SK-N-SH treated with all-trans-retinoic acid at 6 μM for 48 hours (cell line): Measurements from ENCODE around the gene PUM1.

Experiments
- ATAC-seq: fragments of 200-7000 bp; cut with Tn5 transposase; 3 replicates; pipeline ENCODE4 v1.9.1; 2020; ENCODE audit warnings: mild to moderate bottlenecking, moderate library complexity
- ARNTL ChIP-seq: fragments of 450-650 bp; formaldehyde crosslinking; IDR thresholded peaks from 2 replicates; pipeline ENCODE4 v1.5.0; 2020; ENCODE audit warnings: low read depth, mild to moderate bottlenecking, moderate library complexity, borderline replicate concordance
- CSDC2 ChIP-seq: fragments of 250-450 bp; sonication (Bioruptor Pico); IDR thresholded peaks from 2 replicates; pipeline ENCODE4 v1.5.0; 2020; ENCODE audit warnings: mild to moderate bottlenecking, moderate library complexity
- ESRRG ChIP-seq: fragments of 250-450 bp; sonication (Bioruptor Pico); IDR thresholded peaks from 2 replicates; pipeline ENCODE4 v1.6.1; 2021; ENCODE audit warnings: mild to moderate bottlenecking
- GLIS3 ChIP-seq: fragments of 250-450 bp; sonication (Bioruptor Pico); IDR thresholded peaks from 2 replicates; pipeline ENCODE4 v1.5.0; 2020; ENCODE audit warnings: mild to moderate bottlenecking, moderate library complexity
- ISL1 ChIP-seq: fragments of 250-450 bp; sonication (Bioruptor Pico); IDR thresholded peaks from 2 replicates; pipeline ENCODE4 v2.1.2; 2022; ENCODE audit warnings: mild to moderate bottlenecking, moderate library complexity
- OSR1 ChIP-seq: fragments of 250-450 bp; sonication (Bioruptor Pico); IDR thresholded peaks from 2 replicates; pipeline ENCODE4 v1.8.0; 2022; ENCODE audit warnings: moderate library complexity, mild to moderate bottlenecking, inconsistent platforms
- PPARA ChIP-seq: fragments of 250-450 bp; sonication (Bioruptor Pico); IDR thresholded peaks from 2 replicates; pipeline ENCODE4 v1.5.0; 2020; ENCODE audit warnings: mild to moderate bottlenecking, borderline replicate concordance
- RARB ChIP-seq: fragments of 250-450 bp; sonication (Bioruptor Pico); IDR thresholded peaks from 2 replicates; pipeline ENCODE4 v1.8.0; 2021; ENCODE audit warnings: mild to moderate bottlenecking, moderate library complexity
- SNAI2 ChIP-seq: fragments of 250-450 bp; sonication (Bioruptor Pico); IDR thresholded peaks from 2 replicates; pipeline ENCODE4 v1.5.0; 2020; ENCODE audit warnings: mild to moderate bottlenecking, moderate library complexity
- TCF4 ChIP-seq: fragments of 250-450 bp; sonication (Bioruptor Pico); IDR thresholded peaks from 2 replicates; pipeline ENCODE4 v1.8.0; 2021; ENCODE audit warnings: mild to moderate bottlenecking, moderate library complexity, borderline replicate concordance
- TOX ChIP-seq: fragments of 250-450 bp; sonication (Bioruptor Pico); IDR thresholded peaks from 2 replicates; pipeline ENCODE4 v1.8.0; 2021; ENCODE audit warnings: mild to moderate bottlenecking, moderate library complexity, borderline replicate concordance
- ZFP3 ChIP-seq: fragments of 250-450 bp; sonication (Bioruptor Pico); IDR thresholded peaks from 2 replicates; pipeline ENCODE4 v1.5.0; 2020; ENCODE audit warnings: mild to moderate bottlenecking, moderate library complexity
- ZFP30 ChIP-seq: fragments of 450-650 bp; formaldehyde crosslinking; IDR thresholded peaks from 2 replicates; pipeline ENCODE4 v1.5.0; 2022; ENCODE audit warnings: mild to moderate bottlenecking, moderate library complexity
- ZNF565 ChIP-seq: fragments of 450-650 bp; formaldehyde crosslinking; conservative IDR thresholded peaks from 2 replicates; pipeline ENCODE4 v1.5.0; 2020; ENCODE audit warnings: low read depth, mild to moderate bottlenecking, moderate library complexity
- ZNF70 ChIP-seq: fragments of 450-650 bp; formaldehyde crosslinking; IDR thresholded peaks from 2 replicates; pipeline ENCODE4 v1.5.0; 2020; ENCODE audit warnings: mild to moderate bottlenecking, moderate library complexity
- ZNF8 ChIP-seq: fragments of 450-650 bp; formaldehyde crosslinking; IDR thresholded peaks from 2 replicates; pipeline ENCODE4 v1.5.0; 2020; ENCODE audit warnings: mild to moderate bottlenecking, moderate library complexity
- TF ChIP-seq, protein P1 (sequence below): fragments of 250-450 bp; sonication (Bioruptor Pico); IDR thresholded peaks from 2 replicates; pipeline ENCODE4 v1.5.1; 2021; ENCODE audit warnings: mild to moderate bottlenecking, moderate library complexity
- TF ChIP-seq, protein P2 (sequence below): fragments of 250-450 bp; sonication (Bioruptor Pico); IDR thresholded peaks from 2 replicates; pipeline ENCODE4 v1.8.0; 2020; ENCODE audit warnings: mild to moderate bottlenecking, moderate library complexity, borderline replicate concordance
- TF ChIP-seq, protein P3 (sequence below): fragments of 250-450 bp; sonication (Bioruptor Pico); IDR thresholded peaks from 2 replicates; pipeline ENCODE4 v1.8.0; 2021; ENCODE audit warnings: low read depth, mild to moderate bottlenecking, moderate library complexity, borderline replicate concordance
- TF ChIP-seq, protein P4 (sequence below): fragments of 250-450 bp; sonication (Bioruptor Pico); IDR thresholded peaks from 2 replicates; pipeline ENCODE4 v1.5.0; 2020; ENCODE audit warnings: mild to moderate bottlenecking, moderate library complexity
- TF ChIP-seq, protein P5 (sequence below): fragments of 250-450 bp; sonication (Bioruptor Pico); IDR thresholded peaks from 2 replicates; pipeline ENCODE4 v1.5.1; 2020; ENCODE audit warnings: low read depth, mild to moderate bottlenecking, moderate library complexity

Gene PUM1

DNA sequence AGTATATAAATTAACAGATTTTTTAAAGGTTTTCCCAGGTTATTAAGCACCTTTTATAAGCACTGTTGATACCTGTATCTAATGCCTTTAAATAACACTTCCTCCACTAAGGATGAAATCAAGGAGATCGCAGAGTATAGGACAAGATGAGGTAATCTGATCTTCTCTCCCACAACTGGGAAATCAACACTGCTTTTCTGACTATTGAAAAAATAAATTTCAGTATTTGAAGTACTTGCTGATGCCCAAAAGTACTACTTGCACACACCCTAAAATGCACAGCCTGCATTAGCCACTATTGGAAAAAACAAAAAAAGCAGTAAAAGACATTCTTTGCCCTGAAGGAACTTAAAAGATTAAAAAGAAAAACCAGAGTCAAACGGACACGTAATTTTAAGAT lies 48.6 kb downstream of the PUM1 start:
- no peak for ATAC-seq
- TF ChIP-seq GLIS3 (CRISPR knock-in tag), result no peak
- no peak for TF ChIP-seq ISL1 (CRISPR knock-in tag)
- TF ChIP-seq RARB (CRISPR knock-in tag), result no peak
- TF ChIP-seq, protein P1, sequence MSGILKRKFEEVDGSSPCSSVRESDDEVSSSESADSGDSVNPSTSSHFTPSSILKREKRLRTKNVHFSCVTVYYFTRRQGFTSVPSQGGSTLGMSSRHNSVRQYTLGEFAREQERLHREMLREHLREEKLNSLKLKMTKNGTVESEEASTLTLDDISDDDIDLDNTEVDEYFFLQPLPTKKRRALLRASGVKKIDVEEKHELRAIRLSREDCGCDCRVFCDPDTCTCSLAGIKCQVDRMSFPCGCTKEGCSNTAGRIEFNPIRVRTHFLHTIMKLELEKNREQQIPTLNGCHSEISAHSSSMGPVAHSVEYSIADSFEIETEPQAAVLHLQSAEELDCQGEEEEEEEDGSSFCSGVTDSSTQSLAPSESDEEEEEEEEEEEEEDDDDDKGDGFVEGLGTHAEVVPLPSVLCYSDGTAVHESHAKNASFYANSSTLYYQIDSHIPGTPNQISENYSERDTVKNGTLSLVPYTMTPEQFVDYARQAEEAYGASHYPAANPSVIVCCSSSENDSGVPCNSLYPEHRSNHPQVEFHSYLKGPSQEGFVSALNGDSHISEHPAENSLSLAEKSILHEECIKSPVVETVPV (CRISPR knock-in tag), result no peak
- TF ChIP-seq ARNTL (CRISPR knock-in tag), result no peak
- TF ChIP-seq ZFP3 (CRISPR knock-in tag), result no peak
- TF ChIP-seq ZNF565 (CRISPR knock-in tag), result no peak
- TF ChIP-seq CSDC2 (CRISPR knock-in tag), result no peak
- TF ChIP-seq, protein P2, sequence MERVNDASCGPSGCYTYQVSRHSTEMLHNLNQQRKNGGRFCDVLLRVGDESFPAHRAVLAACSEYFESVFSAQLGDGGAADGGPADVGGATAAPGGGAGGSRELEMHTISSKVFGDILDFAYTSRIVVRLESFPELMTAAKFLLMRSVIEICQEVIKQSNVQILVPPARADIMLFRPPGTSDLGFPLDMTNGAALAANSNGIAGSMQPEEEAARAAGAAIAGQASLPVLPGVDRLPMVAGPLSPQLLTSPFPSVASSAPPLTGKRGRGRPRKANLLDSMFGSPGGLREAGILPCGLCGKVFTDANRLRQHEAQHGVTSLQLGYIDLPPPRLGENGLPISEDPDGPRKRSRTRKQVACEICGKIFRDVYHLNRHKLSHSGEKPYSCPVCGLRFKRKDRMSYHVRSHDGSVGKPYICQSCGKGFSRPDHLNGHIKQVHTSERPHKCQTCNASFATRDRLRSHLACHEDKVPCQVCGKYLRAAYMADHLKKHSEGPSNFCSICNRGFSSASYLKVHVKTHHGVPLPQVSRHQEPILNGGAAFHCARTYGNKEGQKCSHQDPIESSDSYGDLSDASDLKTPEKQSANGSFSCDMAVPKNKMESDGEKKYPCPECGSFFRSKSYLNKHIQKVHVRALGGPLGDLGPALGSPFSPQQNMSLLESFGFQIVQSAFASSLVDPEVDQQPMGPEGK, result no peak
- no peak for TF ChIP-seq TCF4
- TF ChIP-seq, protein P3, sequence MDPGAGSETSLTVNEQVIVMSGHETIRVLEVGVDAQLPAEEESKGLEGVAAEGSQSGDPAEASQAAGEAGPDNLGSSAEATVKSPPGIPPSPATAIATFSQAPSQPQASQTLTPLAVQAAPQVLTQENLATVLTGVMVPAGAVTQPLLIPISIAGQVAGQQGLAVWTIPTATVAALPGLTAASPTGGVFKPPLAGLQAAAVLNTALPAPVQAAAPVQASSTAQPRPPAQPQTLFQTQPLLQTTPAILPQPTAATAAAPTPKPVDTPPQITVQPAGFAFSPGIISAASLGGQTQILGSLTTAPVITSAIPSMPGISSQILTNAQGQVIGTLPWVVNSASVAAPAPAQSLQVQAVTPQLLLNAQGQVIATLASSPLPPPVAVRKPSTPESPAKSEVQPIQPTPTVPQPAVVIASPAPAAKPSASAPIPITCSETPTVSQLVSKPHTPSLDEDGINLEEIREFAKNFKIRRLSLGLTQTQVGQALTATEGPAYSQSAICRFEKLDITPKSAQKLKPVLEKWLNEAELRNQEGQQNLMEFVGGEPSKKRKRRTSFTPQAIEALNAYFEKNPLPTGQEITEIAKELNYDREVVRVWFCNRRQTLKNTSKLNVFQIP, result no peak
- TF ChIP-seq ZFP30 (CRISPR knock-in tag), result no peak
- TF ChIP-seq ZNF8 (CRISPR knock-in tag), result no peak
- TF ChIP-seq PPARA, result no peak
- no peak for TF ChIP-seq TOX
- TF ChIP-seq, protein P4, sequence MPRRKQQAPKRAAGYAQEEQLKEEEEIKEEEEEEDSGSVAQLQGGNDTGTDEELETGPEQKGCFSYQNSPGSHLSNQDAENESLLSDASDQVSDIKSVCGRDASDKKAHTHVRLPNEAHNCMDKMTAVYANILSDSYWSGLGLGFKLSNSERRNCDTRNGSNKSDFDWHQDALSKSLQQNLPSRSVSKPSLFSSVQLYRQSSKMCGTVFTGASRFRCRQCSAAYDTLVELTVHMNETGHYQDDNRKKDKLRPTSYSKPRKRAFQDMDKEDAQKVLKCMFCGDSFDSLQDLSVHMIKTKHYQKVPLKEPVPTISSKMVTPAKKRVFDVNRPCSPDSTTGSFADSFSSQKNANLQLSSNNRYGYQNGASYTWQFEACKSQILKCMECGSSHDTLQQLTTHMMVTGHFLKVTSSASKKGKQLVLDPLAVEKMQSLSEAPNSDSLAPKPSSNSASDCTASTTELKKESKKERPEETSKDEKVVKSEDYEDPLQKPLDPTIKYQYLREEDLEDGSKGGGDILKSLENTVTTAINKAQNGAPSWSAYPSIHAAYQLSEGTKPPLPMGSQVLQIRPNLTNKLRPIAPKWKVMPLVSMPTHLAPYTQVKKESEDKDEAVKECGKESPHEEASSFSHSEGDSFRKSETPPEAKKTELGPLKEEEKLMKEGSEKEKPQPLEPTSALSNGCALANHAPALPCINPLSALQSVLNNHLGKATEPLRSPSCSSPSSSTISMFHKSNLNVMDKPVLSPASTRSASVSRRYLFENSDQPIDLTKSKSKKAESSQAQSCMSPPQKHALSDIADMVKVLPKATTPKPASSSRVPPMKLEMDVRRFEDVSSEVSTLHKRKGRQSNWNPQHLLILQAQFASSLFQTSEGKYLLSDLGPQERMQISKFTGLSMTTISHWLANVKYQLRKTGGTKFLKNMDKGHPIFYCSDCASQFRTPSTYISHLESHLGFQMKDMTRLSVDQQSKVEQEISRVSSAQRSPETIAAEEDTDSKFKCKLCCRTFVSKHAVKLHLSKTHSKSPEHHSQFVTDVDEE (CRISPR knock-in tag), result no peak
- no peak for TF ChIP-seq ZNF70 (CRISPR knock-in tag)
- no peak for TF ChIP-seq OSR1 (CRISPR knock-in tag)
- no peak for TF ChIP-seq ESRRG (CRISPR knock-in tag)

- TF ChIP-seq RARB (CRISPR knock-in tag) (no peak), ARNTL (CRISPR knock-in tag) (no peak), SNAI2 (no peak), ZNF70 (CRISPR knock-in tag) (no peak), ZFP30 (CRISPR knock-in tag) (no peak), ISL1 (CRISPR knock-in tag) (no peak), OSR1 (CRISPR knock-in tag) (no peak), PPARA (no peak), TCF4 (no peak), GLIS3 (CRISPR knock-in tag) (no peak), ZNF8 (CRISPR knock-in tag) (no peak)
- TF ChIP-seq, protein P1 (CRISPR knock-in tag), result no peak
- TF ChIP-seq, protein P3, result no peak
- TF ChIP-seq, protein P2, result no peak
- TF ChIP-seq, protein P5, sequence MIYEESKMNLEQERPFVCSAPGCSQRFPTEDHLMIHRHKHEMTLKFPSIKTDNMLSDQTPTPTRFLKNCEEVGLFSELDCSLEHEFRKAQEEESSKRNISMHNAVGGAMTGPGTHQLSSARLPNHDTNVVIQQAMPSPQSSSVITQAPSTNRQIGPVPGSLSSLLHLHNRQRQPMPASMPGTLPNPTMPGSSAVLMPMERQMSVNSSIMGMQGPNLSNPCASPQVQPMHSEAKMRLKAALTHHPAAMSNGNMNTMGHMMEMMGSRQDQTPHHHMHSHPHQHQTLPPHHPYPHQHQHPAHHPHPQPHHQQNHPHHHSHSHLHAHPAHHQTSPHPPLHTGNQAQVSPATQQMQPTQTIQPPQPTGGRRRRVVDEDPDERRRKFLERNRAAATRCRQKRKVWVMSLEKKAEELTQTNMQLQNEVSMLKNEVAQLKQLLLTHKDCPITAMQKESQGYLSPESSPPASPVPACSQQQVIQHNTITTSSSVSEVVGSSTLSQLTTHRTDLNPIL (CRISPR knock-in tag), result no peak
- ATAC-seq, result no peak; the same call in 2 of the 3 replicates
Observed at GRCh38 chr1:31013187-31013864, 52.2 kb downstream of the PUM1 start.
